HL-60/S4 (cell line): ENCODE measurements around the gene ABHD3.
"Not testable (repeated sequence)": the region's sequence is repeated elsewhere in the genome, so short reads cannot be mapped to it uniquely, and the experiment has no call there.

Experiments
- in situ Hi-C: fragments of 300-500 bp; cut with MboI; formaldehyde crosslinking; loops from 2 replicates; pipeline ENCODE4 v1.14.3; 2022; ENCODE audit warnings: low sequenced_read_pairs

The ABHD3 gene

GRCh38 chr18:21706386-21706865 is 1.9 kb upstream of the ABHD3 start:
- in situ Hi-C loops, result no loop called here

GRCh38 chr18:21703241-21703820 is 1.2 kb downstream of the ABHD3 start:
- in situ Hi-C loops, result no loop called here

- in situ Hi-C loops, result no loop called here
Observed at GRCh38 chr18:21702602-21703001, 2.0 kb downstream of the ABHD3 start.

- in situ Hi-C loops, result no loop called here
Observed at GRCh38 chr18:21701621-21702020, 3.0 kb downstream of the ABHD3 start.

- in situ Hi-C loops, result no loop called here
Observed at GRCh38 chr18:21700528-21701075, 4.0 kb downstream of the ABHD3 start.

GRCh38 chr18:21693322-21693721 is 11.3 kb downstream of the ABHD3 start:
- in situ Hi-C loops, result no loop called here

GRCh38 chr18:21689736-21690135 is 14.8 kb downstream of the ABHD3 start:
- in situ Hi-C loops, result no loop called here

GRCh38 chr18:21686282-21687105 is 18.1 kb downstream of the ABHD3 start:
- in situ Hi-C loops, result no loop called here

- in situ Hi-C loops, result not testable (repeated sequence)
Observed at GRCh38 chr18:21685556-21685981, 19.0 kb downstream of the ABHD3 start.

GRCh38 chr18:21684731-21685130 is 19.8 kb downstream of the ABHD3 start:
- in situ Hi-C loops, result no loop called here

GRCh38 chr18:21682371-21683051 is 22.1 kb downstream of the ABHD3 start:
- in situ Hi-C loops, result no loop called here

GRCh38 chr18:21680161-21680560 is 24.4 kb downstream of the ABHD3 start:
- in situ Hi-C loops, result no loop called here

GRCh38 chr18:21678859-21679258 is 25.7 kb downstream of the ABHD3 start:
- in situ Hi-C loops, result no loop called here

- in situ Hi-C loops, result not testable (repeated sequence)
Observed at GRCh38 chr18:21675354-21675753, 29.2 kb downstream of the ABHD3 start.

- in situ Hi-C loops, result no loop called here
Observed at GRCh38 chr18:21672521-21673267, 31.9 kb downstream of the ABHD3 start.

- in situ Hi-C loops, result no loop called here
Observed at GRCh38 chr18:21669736-21670285, 34.8 kb downstream of the ABHD3 start.

- in situ Hi-C loops, result no loop called here
Observed at GRCh38 chr18:21664069-21664468, 40.5 kb downstream of the ABHD3 start.

GRCh38 chr18:21663578-21663977 is 41.0 kb downstream of the ABHD3 start:
- in situ Hi-C loops, result no loop called here

GRCh38 chr18:21662581-21662980 is 42.0 kb downstream of the ABHD3 start:
- in situ Hi-C loops, result no loop called here

- in situ Hi-C loops, result no loop called here
Observed at GRCh38 chr18:21660078-21660477, 44.5 kb downstream of the ABHD3 start.
